ENCODE results near the gene BMP6. TPM values are rescaled to one million over a fixed set of nuclear protein-coding genes. Genes with fewer than 3 reads are reported as not detected.

The BMP6 gene
- total RNA-seq, 2 experiments from 2014 or later = not detected

GRCh38 chr6:7725412-7725811, 487 bp upstream of the BMP6 start:
- CTCF ChIA-PET = no interaction called here
- peak overlapping the region; percentile 71 for H3K4me3 Mint-ChIP-seq
- no peak for DNase-seq
- POLR2A ChIA-PET = no interaction called here
- H3K27me3 Mint-ChIP-seq = peaks cover 69% of the 10 kb centered on the region
- no peaks in the 10 kb centered on the region for H3K36me3 Mint-ChIP-seq (ENCODE audit: low read depth)
- H3K4me1 Mint-ChIP-seq = peaks cover 23% of the 10 kb centered on the region
- H3K9me3 Mint-ChIP-seq = no peaks in the 10 kb centered on the region
- no peak overlapping the region for H3K27ac Mint-ChIP-seq

DNA sequence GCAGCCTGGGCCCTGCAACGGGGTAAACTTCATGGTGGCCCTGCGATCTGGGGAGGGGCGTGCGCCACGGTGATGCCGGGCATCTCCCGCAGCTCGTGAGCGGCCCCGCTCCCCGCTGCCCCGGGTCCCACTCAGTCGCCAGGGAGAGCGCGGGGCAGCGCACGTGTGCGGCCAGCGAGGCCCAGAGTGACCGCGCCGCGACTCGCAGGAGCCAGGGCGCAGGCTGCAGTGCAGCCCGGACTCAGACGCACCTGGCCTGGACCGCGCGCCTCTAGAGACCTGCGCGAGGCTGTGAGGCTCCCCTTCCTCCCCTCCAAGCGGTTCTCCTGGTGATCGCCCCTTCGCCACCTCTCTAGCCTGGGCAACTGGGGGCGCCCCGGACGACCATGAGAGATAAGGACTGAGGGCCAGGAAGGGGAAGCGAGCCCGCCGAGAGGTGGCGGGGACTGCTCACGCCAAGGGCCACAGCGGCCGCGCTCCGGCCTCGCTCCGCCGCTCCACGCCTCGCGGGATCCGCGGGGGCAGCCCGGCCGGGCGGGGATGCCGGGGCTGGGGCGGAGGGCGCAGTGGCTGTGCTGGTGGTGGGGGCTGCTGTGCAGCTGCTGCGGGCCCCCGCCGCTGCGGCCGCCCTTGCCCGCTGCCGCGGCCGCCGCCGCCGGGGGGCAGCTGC, 652 bp downstream of the BMP6 start:
- Mint-ChIP-seq H3K4me3 (peak overlapping the region; percentile 71), H3K9me3 (no peaks in the 10 kb centered on the region), H3K4me1 (peaks cover 23% of the 10 kb centered on the region), H3K27ac (no peak overlapping the region), H3K27me3 (peaks cover 77% of the 10 kb centered on the region), H3K36me3 (ENCODE audit: low read depth) (no peaks in the 10 kb centered on the region)
- ChIA-PET CTCF (no interaction called here), POLR2A (no interaction called here)
- no peak for DNase-seq

DNA sequence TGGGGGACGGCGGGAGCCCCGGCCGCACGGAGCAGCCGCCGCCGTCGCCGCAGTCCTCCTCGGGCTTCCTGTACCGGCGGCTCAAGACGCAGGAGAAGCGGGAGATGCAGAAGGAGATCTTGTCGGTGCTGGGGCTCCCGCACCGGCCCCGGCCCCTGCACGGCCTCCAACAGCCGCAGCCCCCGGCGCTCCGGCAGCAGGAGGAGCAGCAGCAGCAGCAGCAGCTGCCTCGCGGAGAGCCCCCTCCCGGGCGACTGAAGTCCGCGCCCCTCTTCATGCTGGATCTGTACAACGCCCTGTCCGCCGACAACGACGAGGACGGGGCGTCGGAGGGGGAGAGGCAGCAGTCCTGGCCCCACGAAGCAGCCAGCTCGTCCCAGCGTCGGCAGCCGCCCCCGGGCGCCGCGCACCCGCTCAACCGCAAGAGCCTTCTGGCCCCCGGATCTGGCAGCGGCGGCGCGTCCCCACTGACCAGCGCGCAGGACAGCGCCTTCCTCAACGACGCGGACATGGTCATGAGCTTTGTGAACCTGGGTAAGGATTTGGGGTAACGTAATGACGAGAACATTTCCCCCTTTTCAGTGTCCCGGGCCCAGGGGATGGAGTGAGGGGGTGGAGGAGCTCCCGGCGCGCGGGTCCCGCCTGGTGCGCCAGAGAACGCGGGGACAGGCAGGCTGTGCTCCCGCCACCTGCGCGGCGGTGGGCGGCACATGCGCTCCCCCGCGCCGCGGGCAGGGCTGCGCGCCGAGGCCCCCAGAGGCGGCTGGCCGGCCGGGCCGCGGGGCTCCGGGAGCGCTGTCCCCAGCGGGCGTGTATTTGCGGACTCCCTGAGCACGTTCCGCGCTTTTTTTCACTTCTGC, 1.4 kb downstream of the BMP6 start:
- Mint-ChIP-seq H3K4me1 (peaks cover 23% of the 10 kb centered on the region), H3K4me3 (no peak overlapping the region), H3K27me3 (peaks cover 78% of the 10 kb centered on the region), H3K9me3 (no peaks in the 10 kb centered on the region), H3K36me3 (ENCODE audit: low read depth) (no peaks in the 10 kb centered on the region), H3K27ac (no peak overlapping the region)
- POLR2A ChIA-PET = no interaction called here
- no peak for DNase-seq
- CTCF ChIA-PET = no interaction called here

- CTCF ChIA-PET = interaction anchor here (1.1 kb wide), 1 partner anchor 374 kb away, joined by 5 read pairs; the partner anchor contains the start of gene EEF1E1
- no peak overlapping the region for H3K27ac Mint-ChIP-seq
- no peaks in the 10 kb centered on the region for H3K36me3 Mint-ChIP-seq (ENCODE audit: low read depth)
- H3K4me3 Mint-ChIP-seq = peak overlapping the region; percentile 56
- H3K4me1 Mint-ChIP-seq = peaks cover 19% of the 10 kb centered on the region
- no peaks in the 10 kb centered on the region for H3K9me3 Mint-ChIP-seq
- H3K27me3 Mint-ChIP-seq = peaks cover 75% of the 10 kb centered on the region
- POLR2A ChIA-PET = no interaction called here
- DNase-seq = peak; percentile 32
Observed at GRCh38 chr6:7727946-7728854, 2.3 kb downstream of the BMP6 start.

- peak overlapping the region; percentile 56 for H3K4me3 Mint-ChIP-seq
- CTCF ChIA-PET = interaction anchor here (1.1 kb wide), 1 partner anchor 373 kb away, joined by 5 read pairs; the partner anchor contains the start of gene EEF1E1
- POLR2A ChIA-PET = no interaction called here
- peaks cover 75% of the 10 kb centered on the region for H3K27me3 Mint-ChIP-seq
- H3K4me1 Mint-ChIP-seq = peaks cover 19% of the 10 kb centered on the region
- no peak for DNase-seq
- H3K36me3 Mint-ChIP-seq (ENCODE audit: low read depth) = no peaks in the 10 kb centered on the region
- H3K9me3 Mint-ChIP-seq = no peaks in the 10 kb centered on the region
- no peak overlapping the region for H3K27ac Mint-ChIP-seq
Observed at GRCh38 chr6:7728855-7729590, 3.1 kb downstream of the BMP6 start.

DNA sequence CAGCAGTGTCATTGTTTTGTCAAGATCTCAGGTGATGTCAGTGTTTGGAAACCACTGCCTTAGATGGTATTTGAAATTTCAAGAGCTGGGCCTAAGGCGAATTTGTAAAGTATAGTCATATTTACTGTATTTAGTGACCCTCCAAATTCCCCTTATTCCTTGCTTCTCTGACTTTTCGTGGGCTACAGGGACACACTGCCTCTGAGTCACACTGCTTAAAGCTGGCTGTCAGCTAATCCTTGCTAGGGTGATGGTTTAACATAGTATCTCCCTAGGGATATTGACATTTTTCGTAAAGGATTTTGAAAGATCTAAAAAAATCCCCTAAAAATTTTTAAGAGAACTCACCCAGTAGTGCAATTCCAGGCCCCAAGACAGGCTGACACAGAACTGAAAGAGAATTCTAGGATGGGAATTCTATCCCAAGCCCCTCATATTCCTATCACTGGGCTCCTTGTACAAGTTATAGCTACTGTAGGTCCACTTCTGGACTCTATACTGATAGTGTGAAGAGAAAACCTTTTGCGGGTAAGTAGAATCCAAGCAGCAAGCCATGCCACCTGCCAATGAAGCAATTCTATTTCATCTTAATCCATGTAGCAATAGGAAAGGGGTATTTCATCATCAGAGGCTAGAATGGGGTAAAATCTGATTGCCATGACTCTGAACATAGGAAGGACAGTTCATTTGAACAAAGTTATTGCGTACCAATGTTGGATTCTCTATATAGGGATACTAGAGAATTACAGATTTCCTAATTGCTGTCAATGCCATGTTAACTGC, 4.3 kb downstream of the BMP6 start:
- Mint-ChIP-seq H3K27me3 (peaks cover 66% of the 10 kb centered on the region), H3K9me3 (no peaks in the 10 kb centered on the region), H3K27ac (no peak overlapping the region), H3K36me3 (ENCODE audit: low read depth) (no peaks in the 10 kb centered on the region), H3K4me1 (peaks cover 19% of the 10 kb centered on the region), H3K4me3 (no peak overlapping the region)
- DNase-seq = no peak
- ChIA-PET CTCF (no interaction called here), POLR2A (no interaction called here)

DNA sequence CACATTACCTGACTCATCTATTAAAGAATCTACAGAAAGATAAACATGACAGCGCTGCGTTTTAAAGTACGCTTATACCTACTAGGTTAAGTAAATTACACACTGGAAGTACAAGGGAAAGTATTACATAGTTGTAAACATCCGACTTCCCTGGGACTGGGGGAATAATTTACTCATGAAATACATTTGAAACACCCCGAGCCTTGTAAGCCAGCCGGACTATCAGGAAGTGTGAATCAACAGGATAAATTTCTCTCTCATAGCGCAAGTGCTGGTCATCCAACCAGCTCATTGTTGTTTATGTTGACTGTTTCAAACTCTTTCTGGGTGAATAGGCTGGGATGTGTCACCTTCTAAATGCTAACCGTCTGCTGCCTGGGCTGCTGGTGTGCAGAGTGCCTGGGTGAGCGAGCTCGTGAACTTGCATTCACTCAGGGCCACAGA, 4.9 kb downstream of the BMP6 start:
- no peaks in the 10 kb centered on the region for H3K36me3 Mint-ChIP-seq (ENCODE audit: low read depth)
- H3K27me3 Mint-ChIP-seq = peaks cover 62% of the 10 kb centered on the region
- DNase-seq = no peak
- no peak overlapping the region for H3K27ac Mint-ChIP-seq
- peaks cover 14% of the 10 kb centered on the region for H3K4me1 Mint-ChIP-seq
- ChIA-PET POLR2A (no interaction called here), CTCF (no interaction called here)
- H3K9me3 Mint-ChIP-seq = no peaks in the 10 kb centered on the region
- H3K4me3 Mint-ChIP-seq = no peak overlapping the region

DNA sequence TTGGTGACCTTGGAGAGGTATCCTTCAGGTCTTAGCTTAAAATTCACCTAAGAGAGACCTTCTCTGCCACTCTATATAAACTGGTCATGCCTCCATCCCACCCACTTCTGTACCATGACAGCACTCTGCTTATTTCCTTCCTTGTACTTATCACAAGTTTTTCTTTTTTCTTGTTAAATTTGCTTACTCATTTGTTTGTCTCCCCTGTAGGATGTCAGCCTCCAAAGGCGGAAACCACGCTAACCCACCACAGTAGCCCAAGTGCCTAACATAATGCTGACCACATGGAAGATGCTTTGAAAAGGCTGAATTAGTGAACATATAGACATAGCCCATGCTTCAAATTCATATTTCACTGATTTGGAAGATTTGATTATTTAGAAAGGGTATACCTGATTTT, 5.4 kb downstream of the BMP6 start:
- ChIA-PET POLR2A (no interaction called here), CTCF (no interaction called here)
- H3K4me3 Mint-ChIP-seq = no peak overlapping the region
- no peak overlapping the region for H3K27ac Mint-ChIP-seq
- peaks cover 11% of the 10 kb centered on the region for H3K4me1 Mint-ChIP-seq
- peaks cover 60% of the 10 kb centered on the region for H3K27me3 Mint-ChIP-seq
- no peaks in the 10 kb centered on the region for H3K36me3 Mint-ChIP-seq (ENCODE audit: low read depth)
- no peaks in the 10 kb centered on the region for H3K9me3 Mint-ChIP-seq
- DNase-seq = no peak

DNA sequence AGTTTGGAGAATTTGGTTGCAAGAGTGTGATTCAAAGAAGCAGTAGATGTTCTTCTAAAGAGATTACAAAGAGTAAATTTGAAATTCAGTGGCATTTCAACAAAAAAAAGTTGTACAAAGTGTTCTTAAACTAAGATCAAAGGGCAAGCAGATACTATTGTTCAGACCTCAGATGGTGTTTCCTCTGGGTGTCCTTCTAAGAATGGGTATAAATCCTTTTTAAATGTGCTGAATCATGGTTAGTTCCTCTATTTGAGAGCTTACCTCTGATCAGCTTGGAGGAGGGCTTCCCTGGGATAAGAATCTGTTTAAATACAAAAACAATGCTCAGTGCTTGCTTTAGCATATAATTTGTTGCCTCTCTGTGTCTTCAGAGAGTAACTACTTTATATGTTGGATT, 6.3 kb downstream of the BMP6 start:
- Mint-ChIP-seq H3K36me3 (ENCODE audit: low read depth) (no peaks in the 10 kb centered on the region), H3K27me3 (peaks cover 65% of the 10 kb centered on the region), H3K9me3 (no peaks in the 10 kb centered on the region), H3K27ac (no peak overlapping the region), H3K4me1 (peaks cover 10% of the 10 kb centered on the region), H3K4me3 (no peak overlapping the region)
- DNase-seq = no peak
- CTCF ChIA-PET = interaction anchor here (0.6 to 1.0 kb wide), 2 partner anchors 9 to 281 kb away, joined by 3 read pairs; no protein-coding TSS in a partner anchor
- POLR2A ChIA-PET = no interaction called here

GRCh38 chr6:7734707-7735383, 8.9 kb downstream of the BMP6 start:
- H3K9me3 Mint-ChIP-seq = no peaks in the 10 kb centered on the region
- DNase-seq = no peak
- peaks cover 50% of the 10 kb centered on the region for H3K27me3 Mint-ChIP-seq
- ChIA-PET CTCF (no interaction called here), POLR2A (no interaction called here)
- H3K4me1 Mint-ChIP-seq = no peaks in the 10 kb centered on the region
- H3K36me3 Mint-ChIP-seq (ENCODE audit: low read depth) = no peaks in the 10 kb centered on the region
- no peak overlapping the region for H3K27ac Mint-ChIP-seq
- H3K4me3 Mint-ChIP-seq = no peak overlapping the region

DNA sequence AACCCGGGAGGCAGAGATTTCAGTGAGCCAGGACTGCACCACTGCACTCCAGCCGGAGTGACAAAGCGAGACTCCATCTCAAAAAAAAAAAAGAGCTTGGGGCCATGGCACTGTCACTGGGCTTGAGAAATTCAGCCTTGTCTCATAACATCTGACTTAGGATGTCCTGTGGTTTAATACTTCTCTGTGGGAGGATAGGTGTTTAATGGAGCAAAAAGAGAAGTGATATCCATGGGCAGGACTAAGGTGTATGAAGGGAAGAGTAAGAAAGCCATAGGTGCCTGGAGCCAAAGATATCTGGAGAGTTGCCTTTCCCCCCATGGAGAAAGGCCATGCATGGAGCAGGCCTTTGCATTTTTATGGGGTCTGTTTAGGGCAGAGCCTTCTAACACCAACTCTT, 11.2 kb downstream of the BMP6 start:
- no peak overlapping the region for H3K4me3 Mint-ChIP-seq
- ChIA-PET POLR2A (no interaction called here), CTCF (no interaction called here)

More for the DNA sequence above, 11.2 kb downstream of the BMP6 start:
- H3K9me3 Mint-ChIP-seq = no peaks in the 10 kb centered on the region
- H3K36me3 Mint-ChIP-seq (ENCODE audit: low read depth) = no peaks in the 10 kb centered on the region
- H3K4me1 Mint-ChIP-seq = no peaks in the 10 kb centered on the region
- no peak overlapping the region for H3K27ac Mint-ChIP-seq
- DNase-seq = no peak
- peaks cover 38% of the 10 kb centered on the region for H3K27me3 Mint-ChIP-seq
